Activated T-cell treated with anti-CD3 and anti-CD28 coated beads for 4 hours (primary cell): Measurements from ENCODE around the gene STBD1.
"Not testable (repeated sequence)": the region's sequence is repeated elsewhere in the genome, so short reads cannot be mapped to it uniquely, and the experiment has no call there.

Experiments used
- DNase-seq: peaks from one replicate; pipeline ENCODE4 v3.0.0-alpha.2; 2020

STBD1 gene

DNA sequence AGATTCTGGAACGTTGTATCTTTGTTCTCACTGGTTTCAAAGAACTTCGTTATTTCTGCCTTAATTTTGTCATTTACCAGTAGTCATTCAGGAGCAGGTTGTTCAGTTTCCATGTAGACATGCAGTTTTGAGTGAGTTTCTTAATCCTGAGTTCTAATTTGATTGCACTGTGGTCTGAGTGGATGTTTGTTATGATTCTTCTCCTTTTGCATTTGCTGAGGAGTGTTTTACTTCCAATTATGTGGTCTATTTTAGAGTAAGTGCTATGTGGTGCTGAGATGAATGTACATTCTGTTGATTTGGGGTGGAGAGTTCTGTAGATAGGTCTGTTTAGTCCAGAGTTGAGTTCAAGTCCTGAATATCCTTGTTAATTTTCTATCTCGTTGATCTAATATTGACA is 18.7 kb upstream of the STBD1 start:
- DNase-seq: not testable (repeated sequence)

DNA sequence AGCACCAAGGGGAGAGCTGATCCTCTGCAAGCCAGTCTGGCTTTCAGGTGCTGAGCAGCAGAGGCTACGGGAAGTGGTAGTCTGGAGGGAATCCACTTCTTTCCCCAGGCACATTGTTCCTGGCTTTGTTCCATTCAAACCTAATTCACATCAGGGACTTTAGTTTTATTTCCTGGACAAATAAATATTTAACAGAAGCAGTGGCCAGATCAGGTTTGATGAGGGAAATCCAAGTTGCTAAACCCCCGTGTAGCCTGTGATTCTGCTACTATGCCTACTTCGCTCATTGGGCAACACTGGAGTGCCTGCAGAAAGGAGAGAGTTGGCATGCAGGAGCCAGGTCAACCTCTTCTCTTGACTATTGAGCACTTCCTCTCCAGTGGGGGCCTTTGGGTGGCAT is 13.8 kb upstream of the STBD1 start:
- DNase-seq: no peak

GRCh38 chr4:76293772-76294171 is 12.8 kb upstream of the STBD1 start:
- no peak for DNase-seq

DNA sequence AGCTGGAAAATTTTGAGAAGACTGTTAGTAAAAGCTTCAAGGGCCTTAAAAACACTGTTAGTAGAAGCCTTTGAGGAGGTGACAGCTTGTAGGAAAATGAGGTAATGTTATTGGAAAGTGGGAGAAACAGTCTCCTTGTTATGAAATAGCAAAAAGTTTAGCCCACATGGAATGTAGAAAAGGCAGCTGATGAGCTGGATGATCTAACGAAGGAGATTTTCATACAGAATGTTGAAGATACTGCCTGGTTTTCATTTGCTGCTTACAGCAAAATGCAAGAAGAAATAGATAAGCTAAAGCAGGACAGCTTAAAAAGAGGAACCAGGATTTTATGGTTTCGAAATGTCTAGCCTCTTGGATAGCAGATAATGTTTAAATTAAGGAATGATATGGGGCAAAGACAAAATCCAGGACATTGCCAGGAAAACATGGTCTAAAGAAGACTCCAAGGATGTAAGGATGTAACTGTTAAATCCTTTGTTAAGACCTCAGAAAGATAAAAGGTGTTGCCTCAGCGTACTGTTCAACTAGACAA is 10.2 kb upstream of the STBD1 start:
- no peak for DNase-seq

GRCh38 chr4:76298227-76298626 is 8.3 kb upstream of the STBD1 start:
- no peak for DNase-seq

GRCh38 chr4:76300012-76300411 is 6.5 kb upstream of the STBD1 start:
- DNase-seq: no peak

DNA sequence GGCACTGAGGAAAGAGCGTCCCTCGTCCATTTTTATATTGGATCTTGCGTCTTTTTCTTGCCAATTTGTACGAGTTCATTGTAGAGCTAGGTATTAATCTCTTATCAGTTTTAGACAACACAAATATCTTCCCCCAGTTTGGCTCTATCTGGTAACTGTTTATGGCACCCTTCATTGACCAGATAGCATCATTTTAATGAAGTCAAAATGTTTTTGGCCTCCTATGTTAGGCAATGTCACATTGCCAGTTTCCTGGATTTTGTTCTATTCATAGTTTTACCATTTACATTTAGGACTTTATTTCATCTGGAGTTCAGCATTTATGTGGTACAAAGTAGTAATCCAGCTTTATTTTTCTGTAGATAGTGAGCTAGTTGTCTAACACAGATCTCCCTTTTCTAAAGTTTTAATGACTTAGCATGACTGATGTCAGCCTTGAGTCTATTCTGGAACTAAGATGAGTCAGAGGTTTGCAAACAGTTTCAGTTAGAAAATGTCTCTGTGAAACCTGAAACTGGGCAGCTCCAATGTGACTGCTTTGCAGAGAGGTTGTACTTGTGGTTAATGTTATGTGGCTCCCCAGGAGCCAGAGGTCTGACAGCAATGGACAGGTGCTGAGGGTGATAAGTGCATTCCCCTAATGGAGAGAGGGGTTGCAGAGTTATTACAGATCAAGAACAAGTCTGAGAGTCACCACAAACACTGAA is 5.3 kb upstream of the STBD1 start:
- no peak for DNase-seq

- no peak for DNase-seq
These were observed 4.8 kb upstream of the STBD1 start for GRCh38 chr4:76301775-76302162.

GRCh38 chr4:76302826-76303438 is 3.6 kb upstream of the STBD1 start:
- DNase-seq: no peak

DNA sequence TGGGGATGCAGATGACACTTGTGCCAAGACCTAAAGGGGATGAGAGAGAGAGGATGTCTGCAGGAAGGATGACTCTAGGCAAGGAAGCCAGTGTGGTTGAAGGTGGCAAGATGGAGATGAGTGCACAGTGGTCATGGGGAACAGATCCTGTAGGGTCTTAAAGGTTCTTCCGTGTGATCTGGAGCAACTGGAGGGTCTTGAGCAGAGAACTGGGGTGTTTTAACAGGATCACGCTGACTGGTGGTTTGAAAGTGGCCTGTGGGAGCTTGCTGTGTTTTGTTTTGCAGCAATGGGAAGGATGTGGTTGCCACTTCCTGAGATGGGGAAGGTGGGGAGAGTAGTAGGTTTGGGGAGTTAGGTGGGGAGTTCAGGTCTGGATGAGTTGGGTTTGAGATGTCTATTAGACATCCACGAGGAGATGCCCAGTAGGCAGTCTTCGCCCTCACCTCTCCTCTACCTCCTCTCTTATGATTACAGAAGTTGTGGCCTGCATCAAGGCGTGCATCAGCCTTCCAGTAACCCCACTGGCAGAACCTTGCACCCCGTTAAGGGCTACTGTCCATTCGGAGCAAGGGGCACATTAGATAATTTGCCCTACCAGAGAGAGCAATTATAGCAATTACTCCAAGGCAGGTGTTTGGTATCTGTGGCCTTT is 1.4 kb upstream of the STBD1 start:
- DNase-seq: no peak

- DNase-seq: no peak
These were observed 538 bp downstream of the STBD1 start for GRCh38 chr4:76306882-76307659.

- DNase-seq: no peak
These were observed 1.1 kb downstream of the STBD1 start for GRCh38 chr4:76307660-76308014.

- no peak for DNase-seq
These were observed 2.0 kb downstream of the STBD1 start for GRCh38 chr4:76308548-76308947.

GRCh38 chr4:76309939-76310550 is 3.5 kb downstream of the STBD1 start:
- DNase-seq: no peak

- DNase-seq: no peak
These were observed 4.2 kb downstream of the STBD1 start for GRCh38 chr4:76310683-76311082.

- no peak for DNase-seq
These were observed 5.4 kb downstream of the STBD1 start for GRCh38 chr4:76311896-76312331.

- DNase-seq: no peak
These were observed 5.9 kb downstream of the STBD1 start for GRCh38 chr4:76312457-76312856.

DNA sequence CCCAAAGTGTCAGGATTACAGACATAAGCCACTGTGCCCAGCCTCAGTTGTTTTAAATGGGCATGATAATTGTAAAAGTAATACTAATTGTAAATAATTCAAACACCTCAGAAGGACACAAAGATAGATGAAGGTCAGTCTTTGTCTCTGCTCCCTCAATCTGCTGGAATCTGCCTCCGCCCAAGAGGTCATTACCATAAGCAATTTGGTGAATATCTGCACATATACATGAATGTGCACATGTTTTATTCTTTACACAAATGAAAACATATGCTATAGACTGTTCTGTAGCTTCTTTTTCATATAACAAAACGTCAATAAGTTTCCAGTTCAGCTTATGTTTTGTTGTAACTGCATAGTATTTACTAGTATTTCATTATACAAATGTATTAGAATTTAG is 7.0 kb downstream of the STBD1 start:
- no peak for DNase-seq

GRCh38 chr4:76315267-76315918 is 8.9 kb downstream of the STBD1 start:
- DNase-seq: no peak

DNA sequence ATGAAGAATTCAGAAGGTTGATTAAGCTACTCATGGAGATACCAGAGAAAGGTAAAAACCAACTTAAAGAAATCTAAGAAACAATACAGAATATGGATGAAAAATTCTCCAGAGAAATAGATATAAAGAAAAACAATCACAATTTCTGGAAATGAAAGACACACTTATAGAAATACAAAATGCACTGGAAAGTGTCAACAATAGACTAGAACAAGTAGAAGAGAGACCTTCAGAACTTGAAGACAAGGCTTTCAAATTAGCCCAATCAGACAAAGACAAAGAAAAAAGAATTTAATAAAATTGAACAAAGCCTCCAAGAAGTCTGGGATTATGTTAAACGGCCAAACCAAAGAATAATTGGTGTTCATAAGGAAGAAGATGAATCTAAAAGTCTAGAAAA is 9.6 kb downstream of the STBD1 start:
- no peak for DNase-seq

- DNase-seq: no peak
These were observed 15.7 kb downstream of the STBD1 start for GRCh38 chr4:76322236-76322635.

DNA sequence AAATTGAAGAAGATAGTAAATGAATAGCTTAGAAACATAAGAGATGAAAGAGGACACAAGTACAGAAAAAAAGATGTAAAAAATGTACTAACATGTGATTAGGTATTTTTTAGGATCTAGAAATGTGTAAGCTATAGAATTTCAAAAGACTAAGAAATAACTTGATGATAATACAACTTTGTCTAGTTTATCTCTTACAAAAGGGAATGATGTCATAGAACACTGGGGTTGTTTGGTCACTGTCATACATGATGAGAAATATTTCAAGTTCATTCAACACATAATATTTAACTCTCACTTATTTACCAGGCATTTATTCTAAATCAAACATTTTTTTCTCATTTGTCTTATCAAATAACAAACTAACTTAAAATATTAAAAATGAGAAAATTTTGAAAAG is 18.5 kb downstream of the STBD1 start:
- no peak for DNase-seq
